Activated T-helper 2 cell treated with anti-CD3 and anti-CD28 coated beads, Interferon-gamma antibody, Interleukin-2, Interleukin-4, amounts not matched to agents 10 μg/mL and 5 μg/mL and 100 μg/mL, durations not matched to agents 14 hours and 24 hours and 36 hours (primary cell): ENCODE results near the gene FAM110D. TPM values are rescaled to one million over a fixed set of nuclear protein-coding genes. Genes with fewer than 3 reads are reported as not detected.

Source experiments
- DNase-seq: peaks from one replicate; pipeline ENCODE4 v3.0.0; 2021; ENCODE audit warnings: low spot score
- H3K27ac Mint-ChIP-seq: one replicate; pipeline ENCODE4 v1.8.0; 2021; ENCODE audit warnings: mixed read lengths
- H3K27me3 Mint-ChIP-seq: one replicate; pipeline ENCODE4 v1.8.0; 2021; ENCODE audit warnings: low read depth, mixed read lengths
- H3K36me3 Mint-ChIP-seq: one replicate; pipeline ENCODE4 v1.8.0; 2021; ENCODE audit warnings: low read depth, mixed read lengths
- H3K4me1 Mint-ChIP-seq: one replicate; pipeline ENCODE4 v1.8.0; 2021; ENCODE audit warnings: low read depth, mixed read lengths
- H3K4me3 Mint-ChIP-seq: one replicate; pipeline ENCODE4 v1.8.0; 2021; ENCODE audit warnings: low read depth, mild to moderate bottlenecking, moderate library complexity, mixed read lengths
- H3K9me3 Mint-ChIP-seq: one replicate; pipeline ENCODE4 v1.8.0; 2021; ENCODE audit warnings: mixed read lengths
- intact Hi-C: fragments of 100-400 bp; cut with micrococcal nuclease; formaldehyde crosslinking; loops from one replicate; pipeline ENCODE4 v1.15.1; 2023
- total RNA-seq: library from RNA; stranded (reverse); gene quantifications from 2 replicates; pipeline ENCODE4 v1.2.3, GENCODE V29; 2022

Gene FAM110D
- total RNA-seq = 0.07 TPM in 1 of 2 replicates, not detected in the other

- Mint-ChIP-seq H3K4me1 (peaks cover 6% of the 10 kb centered on the region), H3K4me3 (no peak within 1 kb of the TSS), H3K27me3 (peaks cover 56% of the 10 kb centered on the region), H3K36me3 (no peaks in the 10 kb centered on the region), H3K9me3 (no peaks in the 10 kb centered on the region), H3K27ac (no peak within 1 kb of the TSS)
- intact Hi-C loops = no loop called here
- no peak for DNase-seq
Observed at GRCh38 chr1:26158908-26159742, at the start of gene FAM110D. FAM110D (plus strand) TSS chr1:26159079; CDS start chr1:26161292, 2,213 bp downstream.

DNA sequence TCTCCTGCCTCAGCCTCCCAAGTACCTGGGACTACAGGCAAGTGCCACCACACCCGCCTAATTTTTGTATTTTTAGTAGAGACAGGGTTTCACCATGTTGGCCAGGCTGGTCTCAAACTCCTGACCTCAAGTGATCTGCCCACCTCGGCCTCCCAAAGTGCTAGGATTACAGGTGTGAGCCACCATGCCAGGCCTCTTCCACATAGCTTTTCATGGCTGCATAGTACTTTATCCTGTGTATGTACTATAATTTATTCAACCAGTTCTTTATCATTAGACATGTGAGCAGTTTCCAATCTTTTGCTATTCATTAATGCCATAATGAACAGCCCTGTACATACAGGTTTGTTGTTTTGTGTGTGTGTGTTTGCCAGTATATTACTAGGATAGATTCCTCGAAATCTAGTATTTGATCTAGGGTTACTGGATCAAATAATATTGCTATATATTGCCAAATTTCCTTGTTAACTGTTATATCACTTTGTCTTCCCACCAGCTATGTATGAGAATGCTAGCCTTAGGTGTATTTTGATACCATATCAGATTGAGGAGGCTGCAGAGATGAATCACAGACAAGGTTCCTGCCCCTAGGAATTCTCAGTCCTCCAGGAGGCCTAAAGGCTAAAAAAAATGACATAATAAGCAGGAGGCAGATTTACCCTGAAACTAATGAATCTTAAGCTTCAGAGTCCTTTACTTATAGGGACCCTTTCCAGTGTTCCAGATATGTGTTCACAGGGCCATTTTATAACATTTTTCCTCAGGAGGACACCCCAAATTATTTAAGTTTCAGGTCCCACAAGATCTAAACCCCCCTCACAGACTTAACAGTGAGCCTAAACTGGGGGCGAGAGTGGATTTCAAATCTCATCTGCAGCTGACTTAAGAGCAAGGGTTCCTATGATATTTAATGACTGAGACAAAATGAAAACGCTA is 49.4 kb upstream of the FAM110D start:
- DNase-seq = no peak
- H3K4me3 Mint-ChIP-seq = peak overlapping the region; percentile 90
- intact Hi-C loops = loop anchor here (2.0 to 10.0 kb wide), 3 partner anchors 57 to 285 kb away; partner anchors contain the start of gene PAFAH2
- no peaks in the 10 kb centered on the region for H3K9me3 Mint-ChIP-seq
- H3K36me3 Mint-ChIP-seq = peaks cover 9% of the 10 kb centered on the region
- H3K27me3 Mint-ChIP-seq = peaks cover 5% of the 10 kb centered on the region
- peak overlapping the region; percentile 79 for H3K27ac Mint-ChIP-seq
- H3K4me1 Mint-ChIP-seq = peaks cover 36% of the 10 kb centered on the region

DNA sequence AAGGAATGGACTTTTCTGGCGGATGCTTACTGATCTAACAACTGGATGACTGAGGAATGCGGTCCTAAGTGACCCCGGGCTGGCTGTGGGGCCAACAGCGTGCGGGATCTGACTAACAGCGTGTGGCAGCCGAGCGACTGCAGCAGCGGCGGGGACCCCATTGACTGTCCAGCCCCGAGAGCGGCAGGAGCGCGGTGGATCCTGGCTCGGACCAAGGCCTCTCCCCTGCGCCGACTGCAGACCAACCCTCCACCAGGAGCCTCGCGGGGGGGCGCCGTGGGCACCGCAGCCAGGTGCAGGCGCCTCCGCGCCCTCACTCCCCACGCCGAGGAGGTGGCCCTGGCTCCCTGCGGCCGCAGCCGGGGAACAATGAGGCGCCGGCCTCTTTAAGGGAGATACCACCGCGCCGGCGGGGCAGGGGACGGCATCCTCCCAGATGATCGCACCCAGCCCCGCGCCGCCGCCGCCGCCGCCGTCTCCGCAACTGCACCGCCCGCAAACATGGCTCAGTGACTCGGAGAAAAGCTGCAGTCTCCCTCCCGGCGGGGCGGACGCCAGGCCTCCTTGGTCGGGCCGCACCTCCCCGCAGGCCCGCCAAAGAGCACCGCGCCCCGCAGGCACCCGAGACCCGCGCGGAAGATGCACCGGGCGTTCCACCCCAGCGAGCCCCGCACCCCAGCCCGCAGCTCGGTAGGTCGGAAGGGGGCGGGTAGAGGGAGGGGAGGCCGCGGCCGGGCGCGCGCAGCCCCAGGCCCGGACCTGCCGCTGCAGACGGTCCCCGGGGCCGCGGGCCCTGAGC is 47.9 kb upstream of the FAM110D start:
- Mint-ChIP-seq H3K27ac (peak overlapping the region; percentile 79), H3K36me3 (peaks cover 16% of the 10 kb centered on the region), H3K9me3 (no peaks in the 10 kb centered on the region), H3K4me3 (peak overlapping the region; percentile 90), H3K27me3 (no peaks in the 10 kb centered on the region), H3K4me1 (peaks cover 29% of the 10 kb centered on the region)
- intact Hi-C loops = loop anchor here (1.0 to 2.0 kb wide), 4 partner anchors 15 to 123 kb away; partner anchors contain the start of genes CEP85 and PAFAH2
- DNase-seq = peak; percentile 76

- DNase-seq = peak; percentile 90
- intact Hi-C loops = loop anchor here (1.0 to 2.0 kb wide), 4 partner anchors 15 to 123 kb away; partner anchors contain the start of genes CEP85 and PAFAH2
- H3K27me3 Mint-ChIP-seq = no peaks in the 10 kb centered on the region
- H3K4me1 Mint-ChIP-seq = peaks cover 29% of the 10 kb centered on the region
- peak within 1 kb of the TSS; percentile 96 for H3K4me3 Mint-ChIP-seq
- peaks cover 16% of the 10 kb centered on the region for H3K36me3 Mint-ChIP-seq
- peak within 1 kb of the TSS; percentile 92 for H3K27ac Mint-ChIP-seq
- no peaks in the 10 kb centered on the region for H3K9me3 Mint-ChIP-seq
Observed at GRCh38 chr1:26111530-26112406, 47.1 kb upstream of the FAM110D start, which contains the start of gene PDIK1L. PDIK1L (plus strand) TSS chr1:26111824; CDS start chr1:26114309, 2,485 bp downstream.

DNA sequence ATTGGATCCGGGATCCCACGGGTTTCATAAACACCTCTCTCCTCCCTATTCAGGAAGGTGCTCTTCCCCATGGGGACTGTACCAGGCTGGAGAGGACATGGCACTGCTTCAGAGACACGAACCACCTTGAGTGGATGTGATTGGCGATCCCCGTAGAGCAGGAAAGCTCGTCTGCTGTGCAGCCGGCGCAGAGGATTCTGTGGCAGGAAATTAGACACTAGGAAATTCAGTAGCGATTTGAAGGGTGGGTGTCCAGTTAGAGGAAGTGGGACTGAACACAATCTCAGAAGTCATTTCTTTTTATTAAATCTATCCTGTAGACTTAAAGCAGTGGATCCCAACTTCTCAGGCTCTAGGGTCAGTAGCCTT is 46.5 kb upstream of the FAM110D start:
- peaks cover 20% of the 10 kb centered on the region for H3K36me3 Mint-ChIP-seq
- peaks cover 29% of the 10 kb centered on the region for H3K4me1 Mint-ChIP-seq
- H3K4me3 Mint-ChIP-seq = peak overlapping the region; percentile 96
- no peaks in the 10 kb centered on the region for H3K9me3 Mint-ChIP-seq
- intact Hi-C loops = no loop called here
- peak overlapping the region; percentile 91 for H3K27ac Mint-ChIP-seq
- no peaks in the 10 kb centered on the region for H3K27me3 Mint-ChIP-seq
- no peak for DNase-seq

- intact Hi-C loops = no loop called here
Observed at GRCh38 chr1:26114165-26114927, 44.5 kb upstream of the FAM110D start.

GRCh38 chr1:26119892-26120608 is 38.8 kb upstream of the FAM110D start:
- no peak for DNase-seq
- Mint-ChIP-seq H3K27ac (peak overlapping the region; percentile 67), H3K36me3 (peaks cover 60% of the 10 kb centered on the region), H3K4me1 (peaks cover 40% of the 10 kb centered on the region), H3K27me3 (no peaks in the 10 kb centered on the region), H3K9me3 (no peaks in the 10 kb centered on the region), H3K4me3 (peak overlapping the region; percentile 13)
- intact Hi-C loops = no loop called here

More at GRCh38 chr1:26114165-26114927, 44.5 kb upstream of the FAM110D start:
- Mint-ChIP-seq H3K4me1 (peaks cover 32% of the 10 kb centered on the region), H3K27ac (no peak overlapping the region), H3K4me3 (no peak overlapping the region), H3K27me3 (no peaks in the 10 kb centered on the region), H3K36me3 (peaks cover 37% of the 10 kb centered on the region), H3K9me3 (no peaks in the 10 kb centered on the region)
- DNase-seq = no peak

GRCh38 chr1:26121854-26122773 is 36.8 kb upstream of the FAM110D start:
- peaks cover 58% of the 10 kb centered on the region for H3K36me3 Mint-ChIP-seq
- no peak overlapping the region for H3K27ac Mint-ChIP-seq
- no peak overlapping the region for H3K4me3 Mint-ChIP-seq
- no peak for DNase-seq
- intact Hi-C loops = no loop called here
- H3K9me3 Mint-ChIP-seq = no peaks in the 10 kb centered on the region
- H3K4me1 Mint-ChIP-seq = peaks cover 55% of the 10 kb centered on the region
- no peaks in the 10 kb centered on the region for H3K27me3 Mint-ChIP-seq

DNA sequence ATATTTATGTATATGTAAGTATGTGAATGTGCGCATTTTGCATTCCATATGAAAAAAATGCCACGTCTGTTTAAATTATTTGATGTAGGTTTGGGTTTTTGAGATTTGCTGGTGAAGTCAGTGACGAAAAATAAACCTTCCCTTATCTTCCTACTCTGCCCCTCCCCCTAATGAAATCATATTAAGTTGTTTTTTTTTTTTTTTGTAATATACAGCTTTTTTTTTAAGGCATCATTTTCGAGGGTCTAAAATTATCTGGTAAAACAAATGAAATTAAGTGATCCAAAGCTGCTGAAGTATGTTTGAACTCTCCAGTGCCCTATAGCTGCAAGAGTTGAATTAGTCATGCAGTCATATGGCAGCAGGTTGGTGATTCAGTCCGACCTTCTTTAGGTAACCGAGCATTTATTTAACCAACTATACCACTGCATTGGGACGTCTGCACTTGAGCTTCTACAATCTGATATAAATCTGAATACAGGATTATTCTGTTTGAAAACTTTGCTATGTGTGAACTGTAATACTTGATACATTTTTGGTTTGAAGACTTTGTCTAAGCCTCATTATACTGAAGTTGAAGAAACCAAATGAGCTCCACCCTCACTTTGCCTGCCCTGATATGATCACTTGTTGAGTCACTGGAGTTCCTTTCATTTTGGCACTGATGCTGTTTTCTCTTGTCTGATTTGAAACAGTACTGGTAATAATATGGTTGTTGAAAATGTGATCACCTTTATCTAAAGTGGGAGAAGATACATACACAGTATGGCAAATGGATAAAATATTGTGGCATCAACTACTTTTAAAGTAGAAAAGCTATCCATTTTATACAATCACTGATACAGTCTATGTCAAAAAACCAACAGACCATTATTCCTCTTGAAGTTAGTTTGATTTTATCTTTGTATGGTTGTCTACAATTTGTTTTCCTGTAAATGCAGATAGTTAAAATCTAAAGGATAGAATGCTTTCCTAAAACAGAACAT is 35.6 kb upstream of the FAM110D start:
- H3K27me3 Mint-ChIP-seq = no peaks in the 10 kb centered on the region
- peaks cover 48% of the 10 kb centered on the region for H3K36me3 Mint-ChIP-seq
- H3K4me1 Mint-ChIP-seq = peaks cover 64% of the 10 kb centered on the region
- no peaks in the 10 kb centered on the region for H3K9me3 Mint-ChIP-seq
- peak; percentile 37 for DNase-seq
- peak overlapping the region; percentile 20 for H3K4me3 Mint-ChIP-seq
- peak overlapping the region; percentile 72 for H3K27ac Mint-ChIP-seq
- intact Hi-C loops = no loop called here
